Stromal cell of bone marrow (primary cell): ENCODE data around the gene DRC3.
A peak's percentile ranks its signal among the peaks of the same experiment; 100 is the strongest.
"Not testable (repeated sequence)": the region's sequence is repeated elsewhere in the genome, so short reads cannot be mapped to it uniquely, and the experiment has no call there.

Experiments
- DNase-seq: peaks from one replicate; pipeline ENCODE4 v3.0.0-alpha.2; 2012; ENCODE audit warnings: low read depth

DRC3 gene, protein sequence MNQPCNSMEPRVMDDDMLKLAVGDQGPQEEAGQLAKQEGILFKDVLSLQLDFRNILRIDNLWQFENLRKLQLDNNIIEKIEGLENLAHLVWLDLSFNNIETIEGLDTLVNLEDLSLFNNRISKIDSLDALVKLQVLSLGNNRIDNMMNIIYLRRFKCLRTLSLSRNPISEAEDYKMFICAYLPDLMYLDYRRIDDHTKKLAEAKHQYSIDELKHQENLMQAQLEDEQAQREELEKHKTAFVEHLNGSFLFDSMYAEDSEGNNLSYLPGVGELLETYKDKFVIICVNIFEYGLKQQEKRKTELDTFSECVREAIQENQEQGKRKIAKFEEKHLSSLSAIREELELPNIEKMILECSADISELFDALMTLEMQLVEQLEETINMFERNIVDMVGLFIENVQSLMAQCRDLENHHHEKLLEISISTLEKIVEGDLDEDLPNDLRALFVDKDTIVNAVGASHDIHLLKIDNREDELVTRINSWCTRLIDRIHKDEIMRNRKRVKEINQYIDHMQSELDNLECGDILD

GRCh38 chr17:17972126-17972951 is at the start of gene DRC3, which contains the start of gene TOM1L2:
Gene DRC3, plus strand, starts transcription at chr17:17972862. Its CDS starts 4,737 bp downstream, at chr17:17977599.
Gene TOM1L2, minus strand, starts transcription at chr17:17972400. Its CDS starts 87 bp downstream, at chr17:17972313.
- DNase-seq = peak; percentile 100

GRCh38 chr17:17924131-17924856 is 48.4 kb upstream of the DRC3 start:
- DNase-seq = no peak

DNA sequence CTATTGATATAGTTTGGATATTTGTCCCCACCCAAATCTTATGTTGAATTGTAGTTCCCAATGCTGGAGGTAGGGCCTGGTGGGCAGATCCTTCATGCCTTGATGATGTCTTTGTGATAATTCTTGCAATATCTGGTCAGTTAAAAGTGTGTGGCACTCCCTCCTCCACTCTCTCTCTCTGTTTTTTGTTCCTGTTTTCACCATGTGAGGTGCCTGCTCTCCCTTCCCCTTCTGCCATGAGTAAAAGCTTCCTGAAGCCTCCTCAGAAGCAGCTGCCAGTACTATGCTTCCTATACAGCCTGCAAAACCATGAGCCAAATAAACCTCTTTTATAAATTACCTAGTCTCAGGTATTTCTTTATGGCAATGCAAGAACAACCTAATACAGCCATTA is 47.8 kb upstream of the DRC3 start:
- no peak for DNase-seq

DNA sequence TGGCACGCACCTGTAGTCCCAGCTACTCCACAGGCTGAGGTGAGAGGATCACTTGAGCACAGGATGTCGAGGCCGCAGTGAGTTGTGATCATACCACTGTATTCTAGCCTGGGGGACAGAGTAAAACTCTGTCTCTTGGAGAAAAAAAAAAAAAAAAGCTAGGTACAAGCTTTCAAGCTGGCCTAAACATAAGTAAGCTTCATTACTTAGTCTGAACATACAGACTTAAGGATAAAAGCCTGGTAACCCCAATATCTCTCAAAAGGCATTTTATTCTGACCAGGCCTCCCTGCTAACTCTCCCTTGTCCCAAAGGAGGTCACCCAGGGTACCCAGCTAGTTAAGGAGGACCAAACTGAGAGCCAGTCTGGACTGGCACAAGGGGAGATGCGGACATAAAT is 46.6 kb upstream of the DRC3 start:
- no peak for DNase-seq

GRCh38 chr17:17926840-17927449 is 45.7 kb upstream of the DRC3 start:
- no peak for DNase-seq

DNA sequence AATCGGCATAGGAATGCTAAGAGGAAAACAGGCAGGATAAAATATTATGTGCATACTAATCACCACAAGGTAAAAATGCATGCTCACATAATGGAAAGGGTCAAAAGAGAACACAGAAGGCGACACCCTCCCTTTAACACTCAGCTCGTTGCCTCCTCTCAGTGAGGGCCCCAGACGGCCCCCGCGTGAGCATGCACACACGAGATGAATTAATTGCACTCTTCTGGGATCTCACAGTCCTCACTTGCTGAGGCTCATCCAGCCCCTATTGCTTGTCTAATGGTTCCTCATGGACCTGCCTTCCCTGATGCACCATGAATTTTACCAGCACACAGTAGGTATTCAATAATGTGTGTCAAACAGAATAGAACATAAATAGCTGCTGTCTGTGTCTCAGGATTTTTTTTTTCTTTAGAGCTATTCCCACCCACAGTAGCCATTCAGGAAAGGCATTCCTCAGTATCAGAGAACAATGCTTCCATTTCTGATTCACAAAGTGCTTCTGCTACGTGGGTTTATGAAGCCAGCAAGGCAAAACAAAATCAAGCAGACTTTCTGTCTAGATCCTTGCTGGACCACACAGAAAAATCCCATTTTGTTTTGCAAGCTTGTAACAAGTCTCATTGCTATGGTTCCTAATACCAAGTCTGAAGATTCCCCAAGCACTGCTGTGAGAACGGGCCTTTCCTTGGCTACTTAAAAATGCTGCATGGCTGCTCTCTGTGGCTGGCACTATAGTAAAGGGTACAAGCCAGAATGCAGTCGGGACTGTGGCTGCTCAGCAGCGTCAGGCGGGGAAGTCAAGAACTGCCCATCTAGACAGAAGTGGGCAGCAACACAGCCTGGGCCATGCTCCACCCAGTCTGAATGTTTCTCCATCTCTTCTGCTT is 44.0 kb upstream of the DRC3 start:
- no peak for DNase-seq

DNA sequence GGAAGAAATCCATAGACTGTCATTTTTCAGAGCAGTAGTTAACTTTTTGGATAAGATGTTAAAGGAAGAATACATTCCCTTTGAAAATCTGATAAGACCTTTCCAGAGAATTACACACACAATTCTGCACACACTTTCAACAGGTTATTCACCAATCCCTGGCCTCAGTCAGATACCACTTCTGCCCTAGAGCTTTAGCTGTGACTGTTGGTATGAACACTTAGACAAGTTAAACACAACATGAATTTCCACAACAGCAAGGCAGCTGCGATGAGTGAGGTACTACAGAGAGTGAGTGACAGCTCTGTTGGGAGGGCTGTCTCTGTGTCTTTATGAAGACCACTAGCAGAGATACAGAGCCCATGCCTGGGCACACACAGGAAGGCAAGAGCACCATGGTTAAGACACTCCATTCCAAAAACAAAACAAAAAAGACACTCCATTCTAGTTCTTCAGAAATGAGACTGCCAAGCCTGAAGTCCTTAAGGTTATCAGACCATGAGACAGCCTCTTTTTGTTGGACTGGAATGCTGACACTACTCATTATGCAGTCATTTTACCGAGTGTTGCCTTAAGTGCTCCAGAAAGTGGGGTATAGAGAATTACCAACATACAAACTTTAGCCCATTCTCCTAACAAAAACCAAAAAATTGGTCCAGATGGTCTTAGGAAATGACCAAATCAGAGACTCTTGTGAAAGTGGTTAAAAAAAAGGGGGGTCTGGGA is 42.8 kb upstream of the DRC3 start:
- no peak for DNase-seq

DNA sequence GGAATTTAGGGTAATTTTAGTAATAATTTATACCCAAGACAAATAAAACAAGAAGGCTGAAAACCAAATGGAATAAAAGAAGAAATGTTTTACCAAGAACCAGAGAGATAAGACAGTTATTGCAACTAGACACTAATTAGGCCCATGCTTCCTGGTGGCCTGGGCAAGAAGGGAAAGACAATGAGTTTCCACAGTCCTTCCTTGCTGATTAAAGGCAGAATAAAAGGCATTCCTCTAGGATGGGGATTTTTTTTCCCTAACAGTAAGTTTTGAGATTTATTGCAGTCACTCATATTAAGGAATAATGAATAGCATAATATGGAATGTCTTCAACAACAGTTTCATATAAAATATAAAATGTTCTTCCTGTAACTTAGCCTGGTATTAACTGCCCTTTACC is 42.0 kb upstream of the DRC3 start:
- no peak for DNase-seq

DNA sequence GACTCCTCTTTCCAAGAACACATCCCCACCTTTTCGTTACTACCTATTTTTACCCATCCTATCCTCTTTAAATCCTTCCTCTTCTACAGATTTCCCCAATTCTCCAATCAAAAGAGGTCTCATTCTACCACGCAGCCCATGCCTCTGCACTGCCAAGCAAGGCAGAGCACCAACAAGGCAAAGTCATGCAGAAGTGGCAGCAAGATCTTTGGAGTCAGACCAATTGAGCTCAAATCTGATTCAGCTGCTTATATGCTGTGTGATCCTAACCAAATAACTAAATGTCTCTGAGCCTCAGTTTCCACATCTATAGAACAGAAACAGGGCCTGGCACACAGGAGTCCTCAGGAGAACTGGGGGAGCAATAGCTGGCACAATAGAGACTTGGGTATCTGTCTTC is 41.5 kb upstream of the DRC3 start:
- DNase-seq = no peak

- DNase-seq = peak; percentile 18
Measured at GRCh38 chr17:17933775-17934174, 38.9 kb upstream of the DRC3 start.

- DNase-seq = no peak
Measured at GRCh38 chr17:17934214-17934613, 38.4 kb upstream of the DRC3 start.

DNA sequence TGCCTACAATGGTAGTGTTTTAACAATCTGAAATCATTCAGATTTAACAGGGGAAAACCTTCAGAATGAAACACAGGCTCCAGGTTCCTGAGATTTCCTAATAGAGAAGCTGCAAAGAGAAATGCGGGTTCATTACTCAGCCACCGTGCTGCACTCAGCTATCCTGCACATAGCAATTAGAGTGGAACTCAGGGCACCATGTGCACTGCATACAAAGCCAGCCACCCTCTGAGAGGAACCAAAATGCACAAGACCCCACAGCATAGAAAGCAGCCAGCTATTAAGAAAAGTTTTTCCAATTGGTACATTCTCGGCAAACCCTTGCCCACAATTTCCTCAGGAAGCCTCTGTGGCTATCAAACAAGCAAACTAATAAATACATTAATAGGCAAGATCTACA is 37.9 kb upstream of the DRC3 start:
- no peak for DNase-seq

DNA sequence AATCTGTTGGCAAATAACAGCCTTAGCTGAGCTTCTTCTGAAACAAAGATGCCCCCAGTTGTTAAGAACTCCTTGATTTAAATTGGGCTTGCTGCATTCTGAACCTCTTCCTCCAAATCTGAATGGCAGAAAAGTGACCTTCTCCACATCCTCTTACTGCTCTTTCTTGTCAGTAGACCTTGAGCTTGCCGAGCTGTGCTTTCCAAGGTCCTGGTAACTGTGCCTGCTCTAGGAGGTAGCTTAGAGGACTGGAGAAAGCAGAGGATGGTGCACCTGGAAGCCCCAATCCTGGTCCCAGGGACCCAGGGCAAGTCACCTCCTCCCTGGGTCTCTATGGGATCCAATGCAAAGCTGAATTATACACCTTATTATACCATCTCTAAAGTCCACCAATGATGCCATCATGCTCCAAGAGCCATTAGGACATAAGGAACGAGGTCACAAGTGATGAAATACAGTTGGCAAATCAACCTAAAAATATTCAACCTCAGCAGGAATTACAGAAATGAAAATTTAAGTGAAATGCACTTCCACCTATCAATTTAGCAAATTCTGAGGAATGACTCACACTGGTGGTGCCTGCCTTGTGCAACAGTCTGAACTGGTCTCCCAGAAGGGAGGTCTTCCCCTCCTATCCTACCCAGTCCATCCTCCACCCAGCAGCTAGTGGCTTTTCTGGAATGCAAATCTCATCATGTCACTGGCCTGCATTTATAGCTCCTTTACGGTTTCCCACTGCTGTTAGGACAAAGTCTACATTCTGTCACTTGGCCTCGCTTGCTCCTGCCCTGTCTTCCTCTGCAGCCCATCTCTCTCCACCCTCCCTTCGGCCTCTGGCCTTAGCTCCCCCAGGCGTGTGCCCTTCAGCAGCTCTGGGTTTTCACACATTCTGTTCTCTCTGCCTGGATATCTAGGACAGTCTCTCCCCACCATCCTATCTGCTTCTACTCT is 37.1 kb upstream of the DRC3 start:
- DNase-seq = peak; percentile 86

DNA sequence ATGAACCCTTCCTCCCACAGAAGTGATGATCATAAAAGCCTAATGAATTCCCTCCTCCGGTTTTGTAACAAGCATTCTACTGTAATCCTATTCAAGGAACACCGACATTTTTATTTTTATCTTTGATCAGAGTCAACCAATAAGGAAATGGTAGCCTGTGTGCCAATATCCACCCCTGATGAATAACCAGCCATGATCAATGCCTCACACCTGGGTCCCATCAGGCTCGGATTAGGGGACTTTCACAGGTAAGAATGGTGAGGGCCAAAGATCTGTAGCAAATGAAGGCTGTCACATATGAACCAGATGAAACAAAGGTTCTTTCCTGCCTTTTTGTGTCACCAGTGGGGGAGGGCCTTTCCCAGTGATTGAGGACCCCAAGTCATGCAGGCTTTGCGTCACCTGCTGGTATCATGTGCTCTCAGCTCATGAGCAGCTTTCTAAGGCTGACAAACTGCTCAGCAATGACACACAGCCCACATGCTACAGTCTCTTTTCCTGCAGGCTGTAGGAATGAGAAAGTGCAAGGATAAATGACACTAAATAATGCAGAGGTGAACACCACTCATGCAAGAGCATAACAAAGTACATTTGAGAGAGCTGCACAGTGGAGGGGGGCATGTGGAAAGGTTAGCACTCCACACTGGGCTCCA is 35.3 kb upstream of the DRC3 start:
- no peak for DNase-seq

DNA sequence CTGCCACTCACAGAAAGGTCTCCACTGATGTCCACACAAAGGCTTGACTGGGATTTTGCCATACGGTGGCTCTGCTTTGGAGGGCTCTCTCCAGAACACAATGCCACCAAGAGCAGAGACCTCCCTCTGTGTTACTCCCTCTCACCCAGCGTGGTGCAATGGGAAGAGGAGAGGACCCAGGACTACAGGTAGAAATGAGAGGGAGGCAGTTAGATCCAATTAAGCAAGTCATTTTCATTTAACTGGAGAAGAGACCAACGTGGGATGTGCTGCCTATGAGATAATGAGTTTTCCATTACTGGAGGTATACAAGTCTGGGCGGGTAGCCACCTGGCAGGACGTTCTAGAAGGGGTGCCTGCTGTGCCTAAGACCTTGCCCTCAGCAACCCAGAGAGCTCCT is 34.7 kb upstream of the DRC3 start:
- no peak for DNase-seq

GRCh38 chr17:17938388-17939107 is 34.1 kb upstream of the DRC3 start:
- DNase-seq = no peak

DNA sequence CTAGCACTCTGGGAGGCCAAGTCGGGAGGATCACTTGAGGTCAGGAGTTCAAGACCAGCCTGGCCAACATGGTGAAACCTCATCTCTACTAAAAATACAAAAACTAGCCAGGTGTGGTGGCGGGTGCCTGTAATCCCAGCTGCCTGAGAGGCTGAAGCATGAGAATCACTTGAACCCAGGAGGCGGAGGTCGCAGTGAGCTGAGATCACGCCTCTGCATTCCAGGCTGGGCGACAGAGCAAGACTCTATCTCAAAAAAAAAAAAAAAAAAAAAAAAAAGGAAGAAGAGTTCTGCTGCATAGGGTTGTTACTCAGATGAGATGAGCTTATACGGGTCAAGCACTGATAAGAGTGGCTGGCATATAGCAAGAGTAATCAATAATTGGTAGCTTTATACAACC is 32.7 kb upstream of the DRC3 start:
- DNase-seq = not testable (repeated sequence)

GRCh38 chr17:17940441-17940911 is 32.2 kb upstream of the DRC3 start:
- DNase-seq = no peak
